PFSK-1 (cell line): ENCODE data around the gene RTN4RL1.

ENCODE experiments used
- POLR2AphosphoS5 ChIP-seq: IDR thresholded peaks from 2 replicates; pipeline ENCODE4 v1.6.1; 2012; ENCODE audit warnings: low read depth, mild to moderate bottlenecking, control low read depth, low read length, moderate library complexity
- REST ChIP-seq, 2 experiments: IDR thresholded peaks; 2 replicates each; pipeline versions ENCODE4 v1.6.1 to v1.8.0; 2011 to 2012; ENCODE audit warnings: low read depth in 2 of 2, low read length in 2 of 2, control low read depth in 1 of 2, inconsistent platforms in 1 of 2, mild to moderate bottlenecking in 1 of 2, moderate library complexity in 1 of 2; ENCODE audit not compliant: insufficient read depth in 1 of 2
- SIN3A ChIP-seq: IDR thresholded peaks from 2 replicates; pipeline ENCODE4 v1.6.1; 2012; ENCODE audit warnings: mild to moderate bottlenecking, low read length, moderate library complexity, borderline replicate concordance; ENCODE audit not compliant: insufficient read depth
- TAF1 ChIP-seq: IDR thresholded peaks from 2 replicates; pipeline ENCODE4 v1.6.1; 2012; ENCODE audit warnings: low read length, control low read depth, borderline replicate concordance; ENCODE audit not compliant: insufficient read depth

GRCh38 chr17:2035541-2036488, 10.7 kb upstream of the RTN4RL1 start:
- no peak for TF ChIP-seq TAF1
- no peak for TF ChIP-seq SIN3A
- no peak for TF ChIP-seq REST (IDR thresholded peaks at IDR 0.05; ENCODE audit: insufficient read depth in 1 of 2, low read depth in 2 of 2, low read length in 2 of 2)
- no peak for TF ChIP-seq POLR2AphosphoS5
